GM12873 (cell line): ENCODE measurements around the gene RGMA.

Source experiments
- CTCF ChIP-seq: IDR thresholded peaks from 2 replicates; pipeline ENCODE4 v1.5.1; 2012; ENCODE audit warnings: low read depth, mild to moderate bottlenecking, moderate library complexity, low read length, control low read depth; ENCODE audit not compliant: insufficient read depth; ENCODE audit errors: missing control alignments

The RGMA gene

GRCh38 chr15:93093765-93094164, 4.8 kb upstream of the RGMA start:
- no peak for TF ChIP-seq CTCF

- TF ChIP-seq CTCF, result no peak
Measured at GRCh38 chr15:93091465-93091864, 2.5 kb upstream of the RGMA start.

GRCh38 chr15:93089727-93090305, 805 bp upstream of the RGMA start:
- TF ChIP-seq CTCF, result no peak

- TF ChIP-seq CTCF, result no peak
Measured at GRCh38 chr15:93088200-93088980, 621 bp downstream of the RGMA start.

- TF ChIP-seq CTCF, result peak; percentile 90
Measured at GRCh38 chr15:93087825-93088199, 1.2 kb downstream of the RGMA start.

- TF ChIP-seq CTCF, result no peak
Measured at GRCh38 chr15:93086791-93087190, 2.2 kb downstream of the RGMA start.

- no peak for TF ChIP-seq CTCF
Measured at GRCh38 chr15:93085692-93086091, 3.3 kb downstream of the RGMA start.
